SK-N-MC (cell line): ENCODE data around the gene SKAP2.
A peak's percentile ranks its signal among the peaks of the same experiment; 100 is the strongest.

ENCODE experiments used
- DNase-seq: peaks from one replicate; pipeline ENCODE4 v3.0.0-alpha.2; 2011; ENCODE audit warnings: low read depth, low spot score
- H3K27ac ChIP-seq: fragments of 200-600 bp; sonication (generic); 2 replicates; pipeline ENCODE4 v1.5.1; 2016; ENCODE audit warnings: mixed run types
- H3K36me3 ChIP-seq: fragments of 200-600 bp; sonication (generic); 2 replicates; pipeline ENCODE4 v1.6.1; 2017; ENCODE audit warnings: antibody characterized with exemption, low read length, mixed read lengths; ENCODE audit not compliant: insufficient read depth
- H3K4me3 ChIP-seq: fragments of 200-600 bp; sonication (generic); 2 replicates; pipeline ENCODE4 v1.5.1; 2016
- H3K9ac ChIP-seq: fragments of 200-600 bp; sonication (generic); 2 replicates; pipeline ENCODE4 v1.8.0; 2017; ENCODE audit warnings: mixed run types, mixed read lengths; ENCODE audit not compliant: insufficient read length
- H3K9me3 ChIP-seq: fragments of 200-600 bp; sonication (generic); 2 replicates; pipeline ENCODE4 v1.6.1; 2017; ENCODE audit warnings: low read depth, mild to moderate bottlenecking, antibody characterized with exemption, low read length, moderate library complexity, mixed read lengths
- EZH2 ChIP-seq: fragments of 200-600 bp; sonication (generic); IDR thresholded peaks from one replicate; pipeline ENCODE4 v1.6.1; 2017; ENCODE audit warnings: antibody characterized with exemption
- FOXP2 ChIP-seq: optimal IDR thresholded peaks from 2 replicates; pipeline ENCODE3; 2011; ENCODE audit warnings: mild to moderate bottlenecking, moderate library complexity; ENCODE audit not compliant: insufficient read depth; ENCODE audit errors: extremely low read length, control extremely low read depth
- POLR2AphosphoS5 ChIP-seq: IDR thresholded peaks from 2 replicates; pipeline ENCODE4 v1.6.1; 2012; ENCODE audit warnings: mild to moderate bottlenecking, low read depth, low read length, borderline replicate concordance

SKAP2 gene

GRCh38 chr7:26860361-26860760, 4.0 kb downstream of the SKAP2 start:
- H3K9ac ChIP-seq: no peak overlapping the region
- no peak for DNase-seq
- no peak overlapping the region for H3K27ac ChIP-seq
- no peaks in the 10 kb centered on the region for H3K36me3 ChIP-seq
- H3K4me3 ChIP-seq: no peak overlapping the region
- H3K9me3 ChIP-seq: no peaks in the 10 kb centered on the region
- TF ChIP-seq EZH2: no peak
- TF ChIP-seq POLR2AphosphoS5: no peak
- TF ChIP-seq FOXP2: no peak

- no peaks in the 10 kb centered on the region for H3K36me3 ChIP-seq
- TF ChIP-seq FOXP2: no peak
- TF ChIP-seq EZH2: no peak
- TF ChIP-seq POLR2AphosphoS5: no peak
- no peaks in the 10 kb centered on the region for H3K9me3 ChIP-seq
- H3K9ac ChIP-seq: no peak overlapping the region
- no peak overlapping the region for H3K27ac ChIP-seq
- DNase-seq: no peak
- H3K4me3 ChIP-seq: no peak overlapping the region
Measured at GRCh38 chr7:26859720-26860119, 4.7 kb downstream of the SKAP2 start.

- Histone ChIP-seq H3K4me3 (no peak overlapping the region), H3K9me3 (no peaks in the 10 kb centered on the region), H3K9ac (no peak overlapping the region), H3K36me3 (no peaks in the 10 kb centered on the region), H3K27ac (no peak overlapping the region)
- TF ChIP-seq POLR2AphosphoS5 (no peak), FOXP2 (no peak)
- DNase-seq: no peak
Measured at GRCh38 chr7:26858735-26859134, 5.7 kb downstream of the SKAP2 start.

- no peak for DNase-seq
- H3K9ac ChIP-seq: no peak overlapping the region
- H3K9me3 ChIP-seq: no peaks in the 10 kb centered on the region
- H3K27ac ChIP-seq: no peak overlapping the region
- H3K4me3 ChIP-seq: no peak overlapping the region
- H3K36me3 ChIP-seq: no peaks in the 10 kb centered on the region
- no peak for TF ChIP-seq POLR2AphosphoS5
- no peak for TF ChIP-seq FOXP2
- no peak for TF ChIP-seq EZH2
Measured at GRCh38 chr7:26858241-26858715, 6.1 kb downstream of the SKAP2 start.

GRCh38 chr7:26857506-26858240, 6.7 kb downstream of the SKAP2 start:
- TF ChIP-seq EZH2: no peak
- TF ChIP-seq POLR2AphosphoS5: no peak
- Histone ChIP-seq H3K9ac (no peak overlapping the region), H3K4me3 (no peak overlapping the region), H3K9me3 (no peaks in the 10 kb centered on the region), H3K36me3 (no peaks in the 10 kb centered on the region), H3K27ac (no peak overlapping the region)
- DNase-seq: no peak

- TF ChIP-seq POLR2AphosphoS5 (no peak), EZH2 (peak; percentile 39), FOXP2 (no peak)
- Histone ChIP-seq H3K9me3 (no peaks in the 10 kb centered on the region), H3K4me3 (no peak overlapping the region), H3K27ac (no peak overlapping the region), H3K9ac (no peak overlapping the region), H3K36me3 (no peaks in the 10 kb centered on the region)
- DNase-seq: no peak
Measured at GRCh38 chr7:26857170-26857505, 7.3 kb downstream of the SKAP2 start.

- Histone ChIP-seq H3K9me3 (no peaks in the 10 kb centered on the region), H3K9ac (no peak overlapping the region), H3K27ac (no peak overlapping the region), H3K36me3 (no peaks in the 10 kb centered on the region), H3K4me3 (no peak overlapping the region)
- no peak for DNase-seq
- TF ChIP-seq FOXP2 (no peak), EZH2 (no peak), POLR2AphosphoS5 (no peak)
Measured at GRCh38 chr7:26856176-26856985, 8.0 kb downstream of the SKAP2 start.

GRCh38 chr7:26854876-26855855, 9.2 kb downstream of the SKAP2 start:
- H3K9me3 ChIP-seq: no peaks in the 10 kb centered on the region
- no peak overlapping the region for H3K9ac ChIP-seq
- no peak overlapping the region for H3K4me3 ChIP-seq
- H3K36me3 ChIP-seq: no peaks in the 10 kb centered on the region
- TF ChIP-seq POLR2AphosphoS5: no peak
- no peak overlapping the region for H3K27ac ChIP-seq
- DNase-seq: no peak
